Endometrial microvascular endothelial cells (primary cell): ENCODE data around the gene AHRR. TPM values are rescaled to one million over a fixed set of nuclear protein-coding genes. Genes with fewer than 3 reads are reported as not detected.

Source experiments
- in situ Hi-C: cut with HindIII; loops from 2 replicates; pipeline ENCODE4 v1.10.0; 2017; ENCODE audit warnings: low sequenced_read_pairs, low pct_unique_long_range_greater_than_20kb; ENCODE audit errors: inconsistent ontology term
- total RNA-seq: library from RNA; depleted of rRNA; stranded (reverse); fragments of >200 nt; gene quantifications from one replicate; pipeline ENCODE4 v1.2.3, GENCODE V29; 2015; ENCODE audit errors: inconsistent ontology term

AHRR gene
- total RNA-seq, 1 donor from 2014 or later, result 9.8 TPM

DNA sequence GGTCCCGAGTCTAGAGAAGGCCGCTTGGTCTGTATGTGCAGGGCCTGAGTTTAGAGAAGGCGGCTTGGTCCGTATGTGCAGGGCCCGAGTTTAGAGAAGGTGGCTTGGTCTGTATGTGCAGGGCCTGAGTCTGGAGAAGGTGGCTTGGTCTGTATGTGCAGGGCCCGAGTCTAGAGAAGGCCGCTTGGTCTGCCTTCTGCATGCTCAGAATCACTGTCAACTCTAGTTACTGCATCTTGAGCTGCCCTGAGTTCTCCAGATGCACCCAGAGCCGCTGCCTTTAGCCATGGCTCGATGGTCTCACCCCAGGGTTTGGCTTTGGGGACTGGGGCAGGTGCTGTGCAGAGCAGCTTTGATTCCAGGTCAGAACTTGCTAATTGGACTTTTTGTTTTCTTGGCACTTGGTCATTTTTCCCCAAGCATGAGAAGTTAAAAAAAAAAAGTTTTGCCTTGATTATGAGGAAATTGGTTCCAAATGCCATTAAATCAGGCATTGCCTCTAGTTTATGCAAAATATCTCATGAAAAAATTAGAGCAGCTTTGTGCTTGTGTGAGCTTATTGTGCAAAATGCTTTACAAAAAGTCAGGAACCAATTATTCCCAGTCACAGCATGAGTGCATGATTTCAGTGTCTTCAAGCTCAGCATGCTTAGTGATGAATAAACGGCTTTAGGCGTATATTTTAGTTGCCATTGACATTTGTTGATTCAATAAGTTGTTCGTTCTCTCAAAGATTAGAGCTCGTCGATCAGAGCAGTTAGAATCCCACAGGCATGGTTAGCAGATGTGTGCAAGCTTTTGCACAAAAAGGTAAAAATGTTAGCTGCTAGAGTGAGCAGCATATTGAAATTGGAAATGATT lies 96.0 kb downstream of the AHRR start:
- in situ Hi-C loops, result no loop called here

DNA sequence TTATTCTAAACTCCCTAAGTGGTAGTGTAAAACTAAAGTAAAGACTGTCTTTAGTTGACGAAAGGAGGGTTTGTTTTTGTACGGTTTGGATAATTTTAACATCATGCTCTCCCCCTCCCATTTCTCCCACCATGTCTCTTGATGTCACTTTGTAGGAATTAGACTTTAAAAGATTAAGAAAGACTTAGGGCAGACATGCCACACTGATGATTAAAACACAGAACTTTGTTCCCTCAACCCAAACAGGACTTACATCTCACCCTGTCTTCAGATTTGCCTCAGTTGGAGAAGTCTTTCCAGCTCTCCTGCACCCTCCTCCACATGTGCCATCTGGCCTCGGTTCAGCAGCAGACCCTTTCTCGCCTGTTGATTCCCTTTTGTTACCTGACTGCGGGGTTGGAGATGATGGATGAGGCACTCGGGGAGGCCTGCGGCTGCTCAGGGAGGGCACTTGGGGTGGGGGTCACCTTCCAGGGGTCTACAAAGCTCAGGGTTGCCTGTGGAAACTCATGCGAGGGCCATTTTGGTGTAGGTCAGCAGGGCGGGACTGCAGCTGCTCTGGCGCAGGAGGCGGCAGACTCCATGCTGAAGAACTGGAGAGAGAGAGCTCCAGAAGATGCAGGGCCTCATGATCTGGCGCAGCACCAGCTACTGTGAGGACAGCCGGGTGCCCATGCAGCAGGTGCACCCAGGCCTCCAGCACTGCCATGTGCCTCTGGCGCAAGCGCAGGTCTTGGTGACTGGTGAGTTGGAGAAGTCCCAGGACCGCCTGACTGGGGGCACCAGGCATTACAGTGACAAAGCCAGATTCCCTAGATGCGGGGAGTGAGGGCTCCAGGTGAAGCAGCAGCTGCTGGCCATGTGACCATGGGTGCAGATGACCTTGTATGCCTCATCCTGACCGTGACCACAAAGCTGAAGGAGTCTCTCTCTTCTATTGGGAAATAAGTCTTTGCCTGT lies 96.9 kb downstream of the AHRR start:
- in situ Hi-C loops, result no loop called here

DNA sequence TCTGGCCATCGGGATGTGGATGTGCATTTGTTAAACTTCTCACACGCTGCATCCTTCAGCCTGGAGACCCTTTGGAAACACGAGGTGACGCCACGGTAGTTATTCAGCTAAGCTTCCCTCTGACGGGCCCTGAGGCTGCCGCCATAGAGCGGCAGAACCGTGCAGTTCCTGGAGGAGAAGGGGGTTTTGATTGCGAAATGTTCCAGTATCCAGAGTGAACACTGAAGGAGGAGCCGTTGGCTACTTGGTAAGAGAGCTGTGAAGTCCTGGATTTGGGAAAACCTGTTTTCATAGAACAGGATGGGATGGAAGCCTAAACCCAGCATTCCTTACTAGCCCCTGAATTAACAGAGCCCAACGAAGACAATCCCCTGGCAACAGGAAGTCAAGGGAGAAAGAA lies 98.5 kb downstream of the AHRR start:
- in situ Hi-C loops, result no loop called here

DNA sequence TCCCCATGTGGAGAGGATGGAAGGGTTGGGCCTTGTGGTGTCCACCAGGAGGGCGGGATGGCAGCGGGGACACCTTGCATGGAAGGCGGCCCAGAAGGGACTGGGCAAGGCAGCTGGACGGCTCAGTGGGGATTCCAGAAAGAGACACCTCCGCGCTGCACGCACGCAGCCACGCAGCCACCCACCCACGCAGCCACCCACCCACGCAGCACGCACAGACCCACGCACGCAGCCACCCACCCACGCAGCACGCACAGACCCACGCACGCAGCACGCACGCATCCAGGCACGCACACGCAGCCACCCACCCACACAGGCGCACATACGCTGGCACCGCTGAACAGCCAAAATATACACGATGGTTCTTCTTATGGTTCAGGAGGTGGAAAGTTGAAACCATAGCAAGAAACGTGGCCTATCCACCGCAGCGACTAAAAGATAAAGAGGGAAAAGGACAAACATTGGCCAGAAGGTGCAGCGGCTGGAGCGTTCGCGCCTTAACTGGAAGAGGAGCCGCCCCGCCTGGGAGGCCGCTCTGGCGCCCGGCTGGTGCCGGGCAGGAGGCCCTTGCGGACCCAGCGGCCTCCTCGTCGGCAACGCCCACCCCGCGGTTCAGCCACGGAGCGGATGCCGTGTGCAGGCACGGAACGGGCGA lies 99.2 kb downstream of the AHRR start:
- in situ Hi-C loops, result no loop called here

DNA sequence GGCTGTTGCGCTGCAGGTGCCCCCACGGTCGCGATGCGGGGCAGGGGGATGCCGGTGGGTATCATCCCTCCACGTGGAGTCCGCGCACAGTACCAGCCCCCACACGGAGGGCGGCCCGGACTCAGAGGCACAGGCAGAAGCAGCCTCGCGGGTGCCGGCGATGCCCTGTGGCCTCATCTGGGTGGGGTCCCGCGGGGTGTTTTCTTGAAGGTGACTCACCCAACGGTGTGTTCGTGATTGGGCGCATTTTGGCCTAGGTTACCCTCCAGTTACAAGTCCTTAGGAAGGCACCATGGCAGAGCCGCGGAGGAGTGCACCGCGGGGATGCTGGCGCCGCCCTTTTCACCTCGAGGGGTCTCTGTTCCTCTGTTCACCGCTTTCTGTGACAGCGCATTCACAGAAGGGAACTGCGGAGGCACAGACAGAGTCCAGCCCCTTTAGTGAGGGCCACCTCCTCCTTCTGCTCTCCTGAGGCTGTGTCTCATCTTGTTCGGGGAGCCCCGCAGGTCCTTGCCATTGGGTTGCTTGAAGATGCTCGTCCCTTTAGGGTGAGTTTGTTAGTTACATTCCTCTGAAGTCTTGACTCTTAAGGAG lies 99.9 kb downstream of the AHRR start:
- in situ Hi-C loops, result no loop called here

DNA sequence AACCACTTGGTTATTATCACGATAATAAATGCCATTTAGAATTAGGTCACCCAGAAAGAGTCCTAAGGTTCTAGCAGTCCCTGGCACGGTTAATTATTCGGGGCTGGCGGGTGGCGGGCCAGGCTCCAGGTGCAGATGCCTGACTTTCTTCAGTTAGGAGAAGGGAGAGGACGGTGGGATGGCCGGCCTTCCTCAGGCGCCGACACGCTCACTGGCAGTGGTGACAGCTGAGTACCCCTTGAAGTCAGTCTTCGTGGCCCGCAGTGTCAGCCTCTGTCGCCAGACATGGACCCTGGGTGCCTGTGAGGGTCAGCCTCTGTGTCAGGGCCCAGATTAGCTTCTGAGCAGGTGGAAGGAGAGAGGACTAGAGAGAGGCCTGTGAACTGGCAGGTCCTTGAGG lies 100.4 kb downstream of the AHRR start:
- in situ Hi-C loops, result no loop called here

DNA sequence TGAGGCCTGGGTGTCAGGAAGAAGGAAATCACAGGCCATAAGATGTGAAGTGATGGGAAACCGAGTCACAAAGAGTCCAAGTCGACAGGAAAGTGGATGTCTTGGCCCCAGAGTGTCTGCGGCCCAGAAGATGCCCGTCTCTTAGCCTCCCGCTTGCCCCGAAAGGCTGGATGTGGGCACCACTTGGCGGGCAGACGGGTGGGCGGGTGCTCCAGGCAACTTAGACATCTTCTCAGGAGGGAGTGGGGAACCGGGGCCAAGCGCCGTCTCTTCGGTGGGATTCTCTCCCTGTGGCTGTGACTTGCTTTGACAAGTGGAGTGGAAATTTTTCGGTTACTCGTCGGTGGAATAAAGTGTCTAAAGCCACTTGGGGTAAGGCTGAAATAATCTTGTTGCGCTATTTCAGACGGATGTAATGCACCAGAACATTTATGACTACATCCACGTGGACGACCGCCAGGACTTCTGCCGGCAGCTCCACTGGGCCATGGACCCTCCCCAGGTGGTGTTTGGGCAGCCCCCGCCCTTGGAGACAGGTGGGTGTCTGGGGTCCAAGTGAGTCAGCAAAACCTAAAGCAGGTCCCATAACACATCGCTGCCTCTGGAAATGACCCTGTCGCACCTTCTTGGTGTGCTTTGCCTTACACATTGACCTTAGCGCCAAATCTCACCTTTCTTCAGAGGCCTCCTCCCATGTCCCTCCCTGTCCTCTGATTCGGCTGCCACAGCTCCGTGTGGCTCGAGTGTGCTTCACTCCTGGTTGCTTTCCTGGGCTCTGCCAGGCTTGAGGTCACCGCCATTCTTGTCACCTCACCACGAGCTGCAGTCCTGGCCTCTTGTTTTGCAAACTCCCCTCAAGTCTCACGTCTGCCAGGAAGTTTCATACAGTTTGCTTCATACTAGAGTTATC lies 101.1 kb downstream of the AHRR start:
- in situ Hi-C loops, result no loop called here

DNA sequence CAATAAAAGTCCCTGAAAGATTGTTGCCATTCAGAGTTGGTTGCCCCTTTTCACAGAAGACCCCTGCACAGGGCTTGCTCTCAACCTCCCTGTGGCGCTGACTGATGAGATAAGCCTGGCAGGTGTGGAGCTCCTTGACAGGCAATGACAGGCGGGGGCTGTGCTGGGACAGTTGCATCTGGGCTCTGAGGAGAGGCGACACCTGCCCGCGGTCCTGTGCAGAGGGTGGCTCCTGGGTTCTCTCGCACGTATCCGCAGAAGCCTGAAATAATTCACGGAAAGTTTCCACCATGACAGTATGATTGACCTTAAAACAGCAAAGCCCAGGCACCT lies 101.7 kb downstream of the AHRR start:
- in situ Hi-C loops, result no loop called here

DNA sequence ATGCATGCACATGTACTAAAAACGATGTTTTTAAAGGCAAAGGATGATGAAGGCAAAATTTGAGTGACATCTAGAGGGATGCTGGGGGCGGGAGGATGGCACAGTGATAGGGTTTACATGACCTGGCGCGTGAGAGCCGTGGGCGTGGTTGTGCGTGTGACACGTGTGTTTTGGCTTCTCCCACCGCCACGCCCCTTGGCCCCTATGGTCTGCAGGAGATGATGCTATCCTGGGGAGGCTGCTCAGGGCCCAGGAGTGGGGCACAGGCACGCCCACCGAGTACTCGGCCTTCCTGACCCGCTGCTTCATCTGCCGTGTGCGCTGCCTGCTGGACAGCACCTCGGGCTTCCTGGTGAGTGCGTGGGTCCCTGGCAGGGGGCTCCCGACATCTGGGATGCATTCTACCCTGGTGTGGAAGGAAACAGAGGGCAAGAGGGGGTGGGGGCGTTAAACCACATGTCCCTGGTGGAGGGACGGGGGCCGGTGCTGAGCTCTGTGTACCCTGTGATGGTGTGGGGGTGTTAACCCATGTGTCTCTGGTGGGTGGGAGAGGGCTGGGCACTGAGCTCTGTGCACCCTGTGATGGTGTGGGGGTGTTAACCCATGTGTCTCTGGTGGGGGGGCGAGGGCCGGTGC lies 102.2 kb downstream of the AHRR start:
- in situ Hi-C loops, result no loop called here

DNA sequence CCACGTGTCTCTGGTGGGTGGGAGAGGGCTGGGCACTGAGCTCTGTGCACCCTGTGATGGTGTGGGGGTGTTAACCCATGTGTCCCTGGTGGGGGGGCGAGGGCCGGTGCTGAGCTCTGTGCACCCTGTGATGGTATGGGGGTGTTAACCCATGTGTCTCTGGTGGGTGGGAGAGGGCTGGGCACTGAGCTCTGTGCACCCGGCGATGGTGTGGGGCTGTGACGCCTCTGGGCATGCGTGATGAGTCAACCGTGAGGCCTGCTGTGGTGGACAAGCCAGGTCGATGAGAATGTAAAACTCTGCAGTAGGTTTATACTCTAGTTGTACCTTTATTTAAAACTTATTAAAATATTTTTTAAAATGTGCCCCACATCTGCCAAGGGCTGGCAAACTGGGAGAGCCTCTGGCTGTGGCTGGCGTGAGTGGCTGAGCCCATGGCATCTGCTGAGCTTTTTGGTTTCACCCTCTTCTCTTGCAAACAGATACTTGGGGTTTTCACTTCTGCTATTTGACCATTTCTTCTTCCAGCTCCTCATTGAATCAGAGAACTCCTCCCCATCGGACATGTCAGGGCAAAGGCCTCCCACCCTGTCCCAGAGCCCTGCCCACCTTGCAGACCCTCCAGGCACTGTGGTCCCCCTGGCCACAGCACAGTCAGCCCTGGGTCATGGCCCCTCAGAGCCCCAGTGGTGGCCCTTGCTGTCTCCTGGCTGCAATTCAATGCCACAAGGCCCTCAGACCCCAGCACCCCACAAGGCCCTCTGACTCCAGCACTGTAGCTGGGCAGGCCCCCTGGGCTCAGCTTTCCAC lies 103.0 kb downstream of the AHRR start:
- in situ Hi-C loops, result no loop called here

DNA sequence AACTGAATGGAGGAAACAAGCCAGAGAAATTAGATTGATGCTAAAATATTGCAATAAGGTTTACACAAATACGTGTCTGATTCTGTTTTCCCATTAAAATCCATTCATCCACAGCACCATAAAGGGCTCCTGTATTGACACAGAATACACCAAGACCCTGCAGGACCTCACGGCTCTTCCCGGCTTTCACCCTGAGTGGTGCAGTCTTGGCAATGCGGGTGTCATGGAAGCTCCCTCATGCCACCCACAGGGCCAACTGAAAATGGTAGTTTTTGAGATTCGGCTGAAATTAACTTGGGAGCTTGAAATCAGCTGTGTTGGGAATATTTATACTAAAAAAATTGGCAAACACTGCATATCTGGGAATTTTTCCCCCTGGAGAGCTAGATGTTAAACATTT lies 104.2 kb downstream of the AHRR start:
- in situ Hi-C loops, result no loop called here

DNA sequence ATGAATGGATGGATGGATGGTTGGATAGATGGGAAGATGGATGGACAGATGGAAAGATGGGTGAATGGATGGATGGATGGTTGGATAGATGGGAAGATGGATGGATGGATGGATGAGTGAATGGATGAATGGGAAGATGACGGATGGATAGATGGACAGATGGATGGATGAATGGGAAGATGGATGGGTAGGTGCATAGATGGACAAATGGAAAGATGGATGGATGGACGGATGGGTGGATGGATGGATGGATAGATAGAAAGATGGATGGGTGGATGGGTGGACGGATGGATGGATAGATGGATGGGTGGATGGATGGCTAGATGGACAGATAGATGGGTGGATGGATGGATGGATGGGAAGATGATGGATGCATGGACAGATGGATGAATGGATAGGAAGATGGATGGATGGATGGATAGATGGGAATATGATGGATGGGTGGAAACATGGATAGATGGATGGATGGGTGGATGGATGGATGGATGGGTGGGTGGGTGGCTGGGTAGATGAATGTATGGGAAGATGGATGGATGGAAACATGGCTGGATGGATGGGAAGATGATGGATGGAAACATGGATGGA lies 105.0 kb downstream of the AHRR start:
- in situ Hi-C loops, result no loop called here

DNA sequence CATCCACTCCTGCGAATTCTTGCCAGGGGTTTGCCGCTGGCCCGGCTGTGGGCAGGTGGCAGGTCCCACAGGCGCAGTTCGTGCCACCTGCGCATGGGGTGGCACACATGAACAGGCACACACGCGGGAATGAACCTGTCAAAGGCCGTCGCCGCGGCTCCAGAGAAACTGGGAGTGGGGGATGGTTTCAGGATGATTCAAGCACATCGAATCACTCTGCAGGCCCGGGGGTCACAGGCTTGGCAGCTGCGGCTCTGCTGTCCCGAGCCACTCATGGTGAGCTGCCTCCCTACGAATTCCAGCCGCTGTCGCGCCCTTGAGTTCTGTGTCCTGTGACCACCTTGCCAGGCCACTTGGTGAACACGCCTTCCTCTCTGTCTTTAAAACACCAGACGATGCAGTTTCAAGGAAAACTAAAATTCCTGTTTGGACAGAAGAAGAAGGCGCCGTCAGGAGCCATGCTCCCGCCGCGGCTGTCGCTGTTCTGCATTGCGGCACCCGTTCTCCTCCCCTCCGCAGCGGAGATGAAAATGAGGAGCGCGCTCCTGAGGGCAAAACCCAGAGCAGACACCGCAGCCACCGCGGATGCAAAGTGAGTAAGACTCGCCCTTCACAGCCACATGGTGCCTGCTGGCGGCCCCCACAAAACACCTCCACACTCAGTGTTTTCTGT lies 106.0 kb downstream of the AHRR start:
- in situ Hi-C loops, result no loop called here

DNA sequence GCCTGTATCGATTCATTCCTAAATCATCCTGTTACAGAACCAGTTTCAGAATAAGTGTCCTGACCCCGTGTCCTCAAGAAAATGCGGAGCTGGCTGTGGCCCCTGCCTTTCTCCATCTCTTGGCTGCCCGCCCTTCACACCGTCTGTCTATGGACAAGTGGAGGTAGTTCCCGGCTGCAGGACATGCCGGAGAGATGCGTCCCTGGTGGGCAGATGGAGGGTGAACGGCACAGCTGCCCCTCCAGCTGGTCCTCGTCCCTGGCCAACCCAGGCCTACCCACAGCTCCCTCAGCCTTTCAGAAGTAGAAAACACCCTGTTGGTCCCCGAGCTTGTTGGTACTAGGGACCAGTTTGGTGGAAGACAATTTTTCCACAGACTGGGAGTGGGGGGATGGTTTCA lies 106.7 kb downstream of the AHRR start:
- in situ Hi-C loops, result no loop called here

DNA sequence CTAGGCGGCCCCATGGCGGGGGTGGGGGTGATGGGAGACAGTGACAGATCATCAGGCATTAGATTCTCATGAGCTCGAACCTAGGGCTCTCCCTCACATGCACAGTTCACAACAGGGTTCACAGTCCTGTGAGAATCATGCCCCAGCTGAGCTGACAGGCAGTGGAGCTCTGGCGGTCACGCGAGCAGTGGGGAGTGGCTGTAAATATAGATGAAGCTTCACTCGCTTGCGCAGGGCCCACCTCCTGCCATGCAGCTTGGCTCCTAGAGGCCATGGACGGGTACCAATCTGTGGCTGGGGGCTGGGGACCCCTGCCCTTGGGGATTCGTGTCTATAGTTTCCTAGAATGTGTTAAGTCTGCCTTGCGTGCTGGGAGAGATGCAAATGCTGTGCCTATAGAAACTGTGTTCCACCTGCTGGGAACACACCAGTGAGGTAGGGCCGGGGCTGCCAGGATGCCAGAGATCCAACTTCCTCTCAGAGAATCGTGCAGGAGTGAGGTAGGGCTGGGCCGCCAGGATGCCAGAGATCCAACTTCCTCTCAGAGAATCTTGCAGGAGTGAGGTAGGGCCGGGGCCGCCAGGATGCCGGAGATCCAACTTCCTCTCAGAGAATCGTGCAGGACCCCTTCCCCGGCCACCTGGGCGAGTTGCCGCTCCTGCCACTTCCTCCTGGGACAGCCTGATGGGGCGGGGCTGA lies 107.4 kb downstream of the AHRR start:
- in situ Hi-C loops, result no loop called here
